ENCODE results near the gene MGAT4A.

DNA sequence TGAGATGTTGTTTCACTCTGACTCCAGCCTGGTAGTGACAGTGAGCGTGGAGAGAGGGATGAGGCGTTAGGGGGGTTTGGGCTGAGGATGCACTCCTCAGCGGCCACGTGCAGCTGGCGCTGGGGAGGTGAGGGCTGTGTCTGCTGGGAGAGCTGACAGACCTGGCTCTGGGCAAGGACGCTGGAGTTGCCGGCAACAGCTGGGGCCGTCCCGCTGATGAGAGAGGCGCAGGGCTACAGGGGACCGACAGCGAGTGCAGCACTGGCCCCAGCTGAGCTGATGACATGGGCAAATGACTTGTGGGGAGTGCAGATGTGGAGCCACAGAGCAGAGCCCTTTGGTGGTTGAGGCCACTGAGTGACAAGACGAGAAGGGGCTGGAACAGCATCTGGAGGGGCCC lies 161.0 kb downstream of the MGAT4A start:
- TF ChIP-seq ZBTB7A (CRISPR knock-in tag; IDR thresholded peaks at IDR 0.05) (no peak), ZNF629 (CRISPR knock-in tag; conservative IDR thresholded peaks at IDR 0.05) (no peak), MEF2D (CRISPR knock-in tag; IDR thresholded peaks at IDR 0.05) (no peak), ZKSCAN1 (IDR thresholded peaks at IDR 0.05; ENCODE audit: low read length) (no peak), MATR3 (CRISPR knock-in tag; IDR thresholded peaks at IDR 0.05) (no peak), IRF2 (CRISPR knock-in tag; IDR thresholded peaks at IDR 0.05) (no peak), ISX (CRISPR knock-in tag; conservative IDR thresholded peaks at IDR 0.05) (no peak), PHF8 (CRISPR knock-in tag; IDR thresholded peaks at IDR 0.05) (no peak)
